SU-DHL-6 (cell line): Measurements from ENCODE around the gene ST3GAL3.

ENCODE experiments used
- H2AFZ ChIP-seq: fragments of 200-600 bp; sonication (generic); 2 replicates; pipeline ENCODE4 v1.6.1; 2014; ENCODE audit warnings: low read depth, mild to moderate bottlenecking, moderate library complexity, mixed read lengths, antibody characterized with exemption, low read length; ENCODE audit not compliant: severe bottlenecking
- H3F3A ChIP-seq: fragments of 200-600 bp; shearing (Covaris generic); 2 replicates; pipeline ENCODE4 v1.6.0; 2016; ENCODE audit warnings: antibody characterized with exemption, mild to moderate bottlenecking; ENCODE audit not compliant: insufficient read depth
- H3K27ac ChIP-seq: fragments of 200-600 bp; sonication (generic); 2 replicates; pipeline ENCODE4 v1.5.1; 2016; ENCODE audit warnings: low read depth, mild to moderate bottlenecking, low read length, moderate library complexity, mixed read lengths
- H3K27me3 ChIP-seq: fragments of 200-600 bp; sonication (generic), shearing (Covaris generic); 2 replicates; pipeline ENCODE4 v1.6.0; 2014; ENCODE audit warnings: mild to moderate bottlenecking, low read length
- H3K36me3 ChIP-seq: fragments of 200-600 bp; sonication (generic); 2 replicates; pipeline ENCODE4 v1.6.1; 2014; ENCODE audit warnings: mild to moderate bottlenecking, low read length, mixed read lengths
- H3K4me2 ChIP-seq: fragments of 300-600, 200-600 bp; shearing (Covaris generic), sonication (generic); 2 replicates; pipeline ENCODE4 v1.6.0; 2014; ENCODE audit warnings: low read length, low read depth, mild to moderate bottlenecking; ENCODE audit not compliant: poor library complexity, severe bottlenecking
- H3K4me3 ChIP-seq: fragments of 200-600 bp; sonication (generic); 2 replicates; pipeline ENCODE4 v1.5.1; 2014; ENCODE audit warnings: antibody characterized with exemption, low read length, mild to moderate bottlenecking, mixed read lengths; ENCODE audit not compliant: insufficient read depth, poor library complexity, severe bottlenecking
- H3K79me2 ChIP-seq: fragments of 200-600 bp; sonication (generic); 2 replicates; pipeline ENCODE4 v1.6.1; 2014; ENCODE audit warnings: mild to moderate bottlenecking, low read length, moderate library complexity; ENCODE audit not compliant: insufficient read depth
- H3K9ac ChIP-seq: fragments of 200-600 bp; sonication (generic); 2 replicates; pipeline ENCODE4 v1.7.0; 2014; ENCODE audit warnings: mild to moderate bottlenecking, low read length
- H3K9me2 ChIP-seq: fragments of 200-600 bp; sonication (generic); replicated peaks from 2 replicates; pipeline ENCODE4 v1.6.1; 2014; ENCODE audit warnings: low read length; ENCODE audit not compliant: insufficient read depth
- H3K9me3 ChIP-seq: fragments of 200-600 bp; sonication (generic); 2 replicates; pipeline ENCODE4 v1.6.1; 2014; ENCODE audit warnings: low read length, mixed read lengths; ENCODE audit not compliant: insufficient read depth
- H4K20me1 ChIP-seq: fragments of 200-600 bp; sonication (generic); 2 replicates; pipeline ENCODE4 v1.6.1; 2014; ENCODE audit warnings: low read depth, mild to moderate bottlenecking, antibody characterized with exemption, low read length, moderate library complexity, mixed read lengths
- CTCF ChIP-seq: fragments of 200-600 bp; sonication (generic); IDR thresholded peaks from one replicate; pipeline ENCODE4 v1.5.1; 2017; ENCODE audit warnings: antibody characterized with exemption, mild to moderate bottlenecking, low read length, moderate library complexity; ENCODE audit not compliant: insufficient read depth, poor library complexity, severe bottlenecking
- EZH2phosphoT487 ChIP-seq: fragments of 200-600 bp; sonication (generic), shearing (Covaris generic); conservative IDR thresholded peaks from 2 replicates; pipeline ENCODE4 v1.6.1; 2018; ENCODE audit warnings: mild to moderate bottlenecking, antibody characterized with exemption, low read length, moderate library complexity, mixed read lengths

The ST3GAL3 gene

DNA sequence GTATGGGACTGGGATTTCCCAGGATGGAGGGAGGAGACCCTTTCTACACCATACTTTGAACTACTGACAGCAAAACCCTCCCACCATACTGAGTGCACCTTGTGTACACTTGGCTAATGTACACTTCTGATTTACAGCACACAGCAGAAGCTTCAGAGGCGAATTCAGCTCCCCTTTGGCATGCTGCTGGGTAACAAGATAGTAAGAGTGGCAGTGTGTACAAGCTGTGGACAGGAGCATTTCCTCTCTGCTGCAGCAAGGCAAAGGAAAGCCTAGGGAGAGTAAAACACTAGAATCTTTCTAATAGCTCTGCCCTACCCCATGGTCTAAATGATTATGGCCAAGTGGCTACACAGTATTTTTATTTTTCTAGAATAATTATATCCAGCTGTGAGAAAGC lies 142.3 kb downstream of the ST3GAL3 start:
- no peaks in the 10 kb centered on the region for H3K9me3 ChIP-seq
- H3K4me3 ChIP-seq: no peak overlapping the region
- peak overlapping the region; percentile 14 for H3K4me2 ChIP-seq
- H4K20me1 ChIP-seq: no peaks in the 10 kb centered on the region
- no peak overlapping the region for H3K9ac ChIP-seq
- no peak for TF ChIP-seq EZH2phosphoT487
- TF ChIP-seq CTCF: no peak
- H2AFZ ChIP-seq: no peak overlapping the region
- no peaks in the 10 kb centered on the region for H3K9me2 ChIP-seq
- no peaks in the 10 kb centered on the region for H3K79me2 ChIP-seq
- no peaks in the 10 kb centered on the region for H3F3A ChIP-seq
- 0 out of 2 replicates have a peak, but pooled peaks cover 3% of the 10 kb centered on the region for H3K36me3 ChIP-seq
- H3K27ac ChIP-seq: no peak overlapping the region
- no peaks in the 10 kb centered on the region for H3K27me3 ChIP-seq

DNA sequence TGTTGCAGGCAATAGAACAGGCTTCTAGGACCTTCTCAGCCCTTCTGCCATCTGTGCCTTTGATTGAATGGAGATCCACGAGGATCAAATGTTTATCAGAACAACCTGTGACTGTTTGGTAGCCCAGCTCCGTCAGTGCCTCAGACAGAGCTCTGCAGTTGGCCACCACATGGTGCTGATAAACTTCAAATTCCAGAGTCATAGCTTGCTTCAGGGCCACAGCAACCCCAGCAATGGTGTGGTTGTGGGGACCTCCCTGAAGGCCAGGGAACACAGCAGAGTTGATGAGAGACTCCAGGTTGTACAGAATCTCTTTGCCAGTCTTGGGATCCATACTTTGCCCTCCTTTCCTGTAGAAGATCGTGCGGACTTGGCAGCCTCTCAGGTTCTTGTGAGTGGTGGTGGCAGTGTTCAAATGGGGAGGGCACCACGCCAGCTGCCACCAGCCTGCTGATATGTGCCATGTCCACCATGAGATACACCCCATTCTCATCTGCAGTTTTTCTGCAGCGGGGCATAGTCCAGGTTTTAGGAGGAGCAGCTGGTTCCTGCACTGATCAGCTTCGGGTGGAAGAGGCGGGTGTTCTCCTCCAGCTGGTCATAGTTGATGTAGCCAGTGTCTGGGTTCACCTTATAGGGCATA lies 143.4 kb downstream of the ST3GAL3 start:
- H3K27me3 ChIP-seq: no peaks in the 10 kb centered on the region
- no peaks in the 10 kb centered on the region for H3K9me2 ChIP-seq
- TF ChIP-seq CTCF (no peak), EZH2phosphoT487 (no peak)
- no peaks in the 10 kb centered on the region for H4K20me1 ChIP-seq
- H3K9me3 ChIP-seq: no peaks in the 10 kb centered on the region
- no peaks in the 10 kb centered on the region for H3K79me2 ChIP-seq
- no peaks in the 10 kb centered on the region for H3F3A ChIP-seq
- 0 out of 2 replicates have a peak, but pooled peaks cover 2% of the 10 kb centered on the region for H3K36me3 ChIP-seq
- H3K4me2 ChIP-seq: no peak overlapping the region
- H2AFZ ChIP-seq: no peak overlapping the region
- H3K9ac ChIP-seq: no peak overlapping the region
- no peak overlapping the region for H3K27ac ChIP-seq
- no peak overlapping the region for H3K4me3 ChIP-seq

GRCh38 chr1:43851561-43852338 lies 144.4 kb downstream of the ST3GAL3 start:
- Histone ChIP-seq H3K27ac (no peak overlapping the region), H2AFZ (no peak overlapping the region), H3K9me2 (no peaks in the 10 kb centered on the region), H4K20me1 (no peaks in the 10 kb centered on the region), H3K36me3 (no peaks in the 10 kb centered on the region), H3K4me3 (no peak overlapping the region), H3K79me2 (no peaks in the 10 kb centered on the region), H3F3A (no peaks in the 10 kb centered on the region), H3K27me3 (no peaks in the 10 kb centered on the region), H3K9ac (no peak overlapping the region), H3K4me2 (no peak overlapping the region), H3K9me3 (no peaks in the 10 kb centered on the region)
- no peak for TF ChIP-seq EZH2phosphoT487
- TF ChIP-seq CTCF: no peak
